Neural progenitor cell (in vitro differentiated cells): Measurements from ENCODE around the gene HUNK.

Experiments
- EZH2 ChIP-seq: fragments of 200-600 bp; sonication (generic); IDR thresholded peaks from 2 replicates; pipeline ENCODE4 v1.6.1; 2017; ENCODE audit warnings: antibody characterized with exemption, mild to moderate bottlenecking, moderate library complexity
- EZH2phosphoT487 ChIP-seq: fragments of 200-600 bp; sonication (generic); IDR thresholded peaks from 2 replicates; pipeline ENCODE4 v1.6.1; 2017; ENCODE audit warnings: antibody characterized with exemption
- TF ChIP-seq, protein P1 (sequence below): fragments of 200-600 bp; sonication (generic); IDR thresholded peaks from 2 replicates; pipeline ENCODE4 v1.5.1; 2017; ENCODE audit warnings: antibody characterized with exemption, mild to moderate bottlenecking

DNA sequence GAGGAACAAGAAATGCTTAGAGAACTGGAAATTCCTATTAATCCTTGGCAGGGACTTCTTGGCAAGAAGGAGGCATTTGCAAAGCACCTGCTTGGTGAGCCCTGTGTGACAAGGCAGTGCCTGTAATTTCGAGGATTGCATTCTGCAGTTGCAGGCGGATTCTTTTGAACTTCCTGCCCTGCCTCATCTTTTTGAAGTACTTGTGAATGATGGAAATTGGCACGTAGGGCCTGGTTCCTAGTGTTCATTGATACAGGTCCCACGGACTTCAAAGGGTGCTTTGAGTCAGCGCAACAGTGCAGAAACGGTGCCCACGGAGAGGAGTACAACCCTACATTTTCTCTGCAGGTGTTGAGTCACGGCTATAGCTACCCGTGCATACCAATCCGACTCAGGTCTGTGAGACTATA, 6.4 kb downstream of the HUNK start:
- TF ChIP-seq, protein P1, sequence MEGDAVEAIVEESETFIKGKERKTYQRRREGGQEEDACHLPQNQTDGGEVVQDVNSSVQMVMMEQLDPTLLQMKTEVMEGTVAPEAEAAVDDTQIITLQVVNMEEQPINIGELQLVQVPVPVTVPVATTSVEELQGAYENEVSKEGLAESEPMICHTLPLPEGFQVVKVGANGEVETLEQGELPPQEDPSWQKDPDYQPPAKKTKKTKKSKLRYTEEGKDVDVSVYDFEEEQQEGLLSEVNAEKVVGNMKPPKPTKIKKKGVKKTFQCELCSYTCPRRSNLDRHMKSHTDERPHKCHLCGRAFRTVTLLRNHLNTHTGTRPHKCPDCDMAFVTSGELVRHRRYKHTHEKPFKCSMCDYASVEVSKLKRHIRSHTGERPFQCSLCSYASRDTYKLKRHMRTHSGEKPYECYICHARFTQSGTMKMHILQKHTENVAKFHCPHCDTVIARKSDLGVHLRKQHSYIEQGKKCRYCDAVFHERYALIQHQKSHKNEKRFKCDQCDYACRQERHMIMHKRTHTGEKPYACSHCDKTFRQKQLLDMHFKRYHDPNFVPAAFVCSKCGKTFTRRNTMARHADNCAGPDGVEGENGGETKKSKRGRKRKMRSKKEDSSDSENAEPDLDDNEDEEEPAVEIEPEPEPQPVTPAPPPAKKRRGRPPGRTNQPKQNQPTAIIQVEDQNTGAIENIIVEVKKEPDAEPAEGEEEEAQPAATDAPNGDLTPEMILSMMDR, result no peak
- TF ChIP-seq EZH2, result no peak
- TF ChIP-seq EZH2phosphoT487, result no peak
